ENCODE results near the gene DYRK1B.
"Not testable (repeated sequence)": the region's sequence is repeated elsewhere in the genome, so short reads cannot be mapped to it uniquely, and the experiment has no call there.

The DYRK1B gene

GRCh38 chr19:39829702-39830275 lies 4.2 kb downstream of the DYRK1B start:
- no peak for DNase-seq

DNA sequence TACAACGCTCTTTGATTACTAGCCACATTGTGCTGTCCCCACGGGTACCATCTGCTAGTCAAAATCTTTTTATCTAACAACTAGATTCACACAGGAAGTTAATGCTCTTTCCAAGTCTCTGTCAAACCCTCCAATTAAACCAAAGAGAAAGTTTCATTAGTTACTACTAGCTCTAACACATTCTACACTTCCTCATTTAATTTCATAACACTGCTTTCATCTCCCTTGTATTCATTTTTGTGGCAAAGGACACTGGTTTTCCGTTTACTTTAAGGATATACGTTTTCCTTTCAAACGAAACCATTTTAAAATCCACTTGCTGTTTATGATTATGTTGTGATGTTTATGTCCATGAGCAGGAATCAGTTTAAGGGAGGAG lies 5.3 kb downstream of the DYRK1B start:
- DNase-seq, result no peak

- no peak for DNase-seq
Measured at GRCh38 chr19:39828015-39828653, 5.8 kb downstream of the DYRK1B start.

DNA sequence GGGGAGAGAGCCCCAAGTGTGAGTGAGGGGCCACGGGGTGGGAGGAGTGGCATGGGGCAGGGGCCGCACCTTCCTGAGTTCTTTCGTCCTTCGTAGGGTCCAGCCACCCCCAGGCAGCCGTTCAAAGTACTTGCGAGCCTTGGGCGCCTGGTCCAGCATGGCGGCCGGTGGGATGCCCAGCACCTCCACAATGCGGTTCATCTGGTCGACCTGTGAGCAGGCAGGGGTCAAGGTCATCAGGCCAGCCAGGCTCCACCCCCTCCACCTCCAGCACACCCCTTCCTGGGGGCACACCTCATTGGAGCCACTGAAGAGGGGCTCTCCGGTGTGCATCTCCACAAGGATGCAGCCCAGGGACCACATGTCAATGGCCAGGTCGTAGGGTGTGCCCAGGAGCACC lies 6.7 kb downstream of the DYRK1B start:
- no peak for DNase-seq

DNA sequence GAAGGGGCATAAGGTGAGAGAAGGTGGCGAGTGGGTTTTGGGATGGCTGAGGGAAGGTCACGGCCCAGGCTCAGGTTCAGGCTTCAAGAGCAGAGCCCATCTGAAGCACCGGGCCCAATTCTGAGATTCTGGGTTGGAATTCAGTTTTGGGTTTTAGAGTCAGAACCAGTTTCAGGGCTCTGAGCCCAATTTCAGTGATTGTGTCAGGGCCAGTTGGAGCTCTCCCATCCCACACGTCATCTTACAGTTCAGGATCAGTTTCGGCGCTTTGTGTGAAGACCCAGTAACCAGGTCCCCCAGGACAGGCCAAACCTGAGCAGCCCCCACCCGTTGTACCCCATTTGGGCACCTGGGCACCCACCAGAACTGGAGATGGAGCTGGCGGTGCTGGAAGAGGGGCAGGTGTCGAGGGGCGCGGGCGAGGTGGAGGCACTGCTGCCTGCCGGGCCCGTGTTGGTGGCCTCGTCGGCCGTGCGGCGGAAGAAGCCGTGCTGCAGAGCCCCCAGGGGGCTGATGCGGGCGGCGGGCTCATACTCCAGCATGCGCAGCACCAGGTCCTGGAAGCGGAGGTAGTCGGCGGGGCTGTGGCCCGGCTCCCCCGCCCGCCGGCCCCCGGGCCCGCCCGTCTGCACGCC lies 7.5 kb downstream of the DYRK1B start:
- DNase-seq, result no peak

GRCh38 chr19:39825531-39826076 lies 8.4 kb downstream of the DYRK1B start:
- DNase-seq, result no peak

GRCh38 chr19:39825093-39825463 lies 8.9 kb downstream of the DYRK1B start:
- DNase-seq, result no peak

- DNase-seq, result peak; percentile 98
Measured at GRCh38 chr19:39824143-39825092, 9.5 kb downstream of the DYRK1B start.

GRCh38 chr19:39823686-39824085 lies 10.3 kb downstream of the DYRK1B start:
- DNase-seq, result peak; percentile 42

- peak; percentile 15 for DNase-seq
Measured at GRCh38 chr19:39820696-39821095, 13.3 kb downstream of the DYRK1B start.

DNA sequence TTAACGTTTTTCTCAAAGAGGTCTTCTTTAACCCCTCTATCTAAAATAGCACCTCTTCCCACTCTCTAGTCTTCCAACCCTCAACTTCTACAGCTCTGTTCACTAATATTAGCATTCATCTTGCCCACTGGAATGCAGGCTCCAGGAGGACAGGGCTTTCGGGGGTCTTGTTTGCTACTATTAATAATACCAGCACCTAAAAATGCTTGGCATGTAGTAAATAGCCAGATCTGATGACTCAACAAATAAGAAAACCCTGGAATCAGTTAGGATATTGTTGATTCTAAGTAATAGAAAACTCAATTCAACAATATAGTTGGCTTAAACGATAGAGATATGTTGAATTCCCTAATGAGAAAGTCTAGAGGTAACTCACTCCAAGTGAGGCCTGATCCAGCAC lies 14.2 kb downstream of the DYRK1B start:
- DNase-seq, result no peak

DNA sequence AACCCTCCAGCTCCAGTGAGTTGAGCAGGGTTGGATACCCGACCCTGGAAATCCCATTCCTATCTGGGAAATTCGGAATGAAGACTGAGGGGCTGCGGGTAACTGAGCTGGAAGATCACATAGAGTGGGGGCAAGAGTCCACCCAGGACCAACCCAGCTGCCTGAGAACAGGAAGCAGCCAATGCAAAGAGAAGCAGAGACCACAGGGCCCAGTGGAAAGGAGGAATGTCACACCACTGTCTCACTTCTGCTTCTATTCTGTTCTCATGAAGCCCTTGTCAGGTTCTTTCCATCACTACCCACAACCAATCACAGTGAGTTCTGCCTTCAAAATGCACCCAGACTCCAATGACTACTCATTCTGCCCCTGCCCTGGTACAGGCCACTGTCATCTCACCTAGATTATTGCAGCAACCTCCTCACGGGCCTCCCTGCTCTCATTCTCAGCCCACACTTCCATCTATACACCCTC lies 15.3 kb downstream of the DYRK1B start:
- peak; percentile 34 for DNase-seq

GRCh38 chr19:39817888-39818561 lies 15.9 kb downstream of the DYRK1B start:
- DNase-seq, result no peak

GRCh38 chr19:39816287-39817048 lies 17.5 kb downstream of the DYRK1B start:
- no peak for DNase-seq

DNA sequence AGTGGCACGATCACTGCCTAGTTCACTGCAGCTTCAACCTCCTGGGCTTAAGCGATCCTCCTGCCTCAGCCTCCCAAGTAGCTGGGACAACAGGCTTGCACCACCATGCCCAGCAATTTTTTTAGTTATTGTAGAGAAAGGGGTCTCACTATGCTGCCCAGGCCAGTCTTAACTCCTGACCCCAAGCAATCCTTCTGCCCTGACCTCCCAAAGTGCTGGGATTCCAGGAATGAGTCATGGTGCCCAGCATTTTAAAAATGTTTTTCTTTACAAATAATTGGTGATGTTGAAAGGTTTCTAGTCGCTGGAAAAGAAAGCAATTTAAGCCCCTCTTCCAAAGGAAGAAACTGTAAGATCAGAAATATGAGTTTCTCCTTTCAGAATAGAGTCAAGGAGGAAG lies 19.4 kb downstream of the DYRK1B start:
- no peak for DNase-seq

DNA sequence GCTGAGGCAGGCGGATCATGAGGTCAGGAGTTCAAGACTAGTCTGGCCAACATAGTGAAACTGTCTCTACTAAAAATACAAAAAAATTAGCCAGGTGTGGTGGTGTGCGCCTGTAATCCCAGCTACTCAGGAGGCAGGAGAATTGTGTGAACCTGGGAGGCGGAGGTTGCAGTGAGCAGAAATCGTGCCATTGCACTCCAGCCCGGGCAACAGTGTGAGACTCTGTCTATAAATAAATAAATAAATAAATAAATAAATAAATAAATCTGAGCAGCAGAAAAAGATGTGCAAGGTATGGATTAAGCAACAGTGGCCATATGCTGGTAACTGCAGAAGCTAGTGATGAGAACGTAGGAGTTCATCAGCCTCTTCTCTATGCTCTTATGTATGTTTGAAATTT lies 19.9 kb downstream of the DYRK1B start:
- DNase-seq, result not testable (repeated sequence)

DNA sequence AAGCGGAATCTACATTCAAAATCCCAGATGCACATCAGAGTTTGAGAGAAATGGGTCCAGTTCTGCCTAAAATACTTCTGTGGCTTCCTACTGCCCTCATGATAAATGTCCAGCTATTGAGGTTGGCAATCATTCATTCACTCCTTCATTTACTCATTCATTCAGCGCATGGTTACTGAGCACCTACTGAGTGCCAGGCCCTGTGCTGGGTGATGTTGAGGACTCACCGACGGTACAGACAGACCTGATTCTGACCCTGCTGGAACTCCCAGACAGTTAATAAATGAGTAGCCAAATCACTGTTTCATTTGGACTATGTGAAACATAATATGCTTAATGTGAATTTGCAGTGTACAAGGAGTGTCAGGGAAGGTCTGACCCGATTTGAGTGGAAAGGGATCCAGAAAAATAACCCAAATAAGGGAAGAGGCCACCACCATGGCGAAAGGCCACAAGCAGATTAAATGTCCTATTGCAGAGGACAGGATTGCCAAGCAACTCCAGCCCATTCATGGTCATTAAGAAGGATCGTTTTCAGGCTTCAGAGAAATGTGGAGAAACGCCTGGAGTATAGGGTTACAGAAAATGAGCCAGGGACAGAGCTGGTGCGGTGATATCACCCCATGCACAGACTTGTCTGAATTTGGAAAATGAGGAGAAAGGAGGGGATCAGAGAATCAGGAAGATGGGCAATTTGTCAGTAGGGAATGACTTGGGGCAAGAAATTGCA lies 20.5 kb downstream of the DYRK1B start:
- DNase-seq, result no peak

DNA sequence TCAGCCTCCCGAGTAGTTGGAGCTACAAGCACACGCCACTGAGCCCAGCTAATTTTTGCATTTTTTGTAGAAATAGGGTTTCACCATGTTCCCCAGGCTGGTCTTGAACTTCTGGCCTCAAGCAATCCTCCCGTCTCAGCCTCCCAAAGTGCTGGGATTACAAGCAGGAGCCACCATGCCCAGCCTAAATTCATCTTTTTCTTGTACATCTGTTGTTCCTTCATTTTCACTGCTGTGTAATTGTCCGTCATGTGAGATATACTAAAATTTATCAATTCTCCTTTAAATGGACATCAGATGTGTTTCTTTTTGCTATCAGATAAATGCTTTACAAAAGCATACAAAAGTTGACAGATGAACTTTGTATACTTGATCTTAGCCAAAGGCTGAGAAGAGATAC lies 22.9 kb downstream of the DYRK1B start:
- DNase-seq, result no peak

DNA sequence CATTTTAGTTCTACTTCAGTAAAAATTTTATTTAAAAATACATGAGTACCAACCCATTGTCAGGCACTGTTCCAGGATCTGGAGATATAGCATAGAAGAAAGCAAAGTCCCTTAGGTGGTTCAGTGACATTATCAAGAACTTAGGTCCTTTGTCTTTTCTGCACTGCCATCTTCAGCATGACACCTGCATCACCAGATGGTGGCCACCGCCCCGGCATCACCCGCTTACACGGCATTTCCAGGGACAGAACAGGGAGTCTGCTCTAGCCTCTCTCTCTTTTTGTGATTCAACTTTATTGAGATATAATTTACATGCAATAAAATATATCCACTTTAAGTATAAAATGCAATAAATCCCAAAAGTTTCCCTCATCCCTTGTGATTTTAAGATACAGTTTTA lies 23.5 kb downstream of the DYRK1B start:
- no peak for DNase-seq

GRCh38 chr19:39809368-39809767 lies 24.6 kb downstream of the DYRK1B start:
- no peak for DNase-seq

DNA sequence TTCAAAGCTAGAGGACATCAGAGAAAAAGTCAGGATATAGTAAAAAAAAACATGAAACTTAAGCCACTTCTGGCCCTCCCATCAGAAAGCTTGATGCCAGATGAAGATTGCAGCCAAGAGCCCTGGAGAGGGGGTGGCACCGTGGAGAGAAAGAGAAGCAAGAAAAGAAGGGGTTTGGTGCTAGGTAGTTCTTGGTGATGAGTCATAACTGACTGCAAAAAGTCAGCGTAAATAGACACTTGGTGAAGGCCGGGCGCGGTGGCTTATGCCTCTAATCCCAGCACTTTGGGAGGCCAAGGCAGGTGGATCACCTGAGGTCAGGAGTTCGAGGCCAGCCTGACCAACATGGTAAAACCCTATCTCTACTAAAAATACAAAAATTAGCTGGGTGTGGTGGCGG lies 25.3 kb downstream of the DYRK1B start:
- not testable (repeated sequence) for DNase-seq

Measured in islet precursor cell (in vitro differentiated cells).